Fibroblast of skin of abdomen (primary cell): ENCODE measurements around the gene TBATA.

Experiments used
- DNase-seq: peaks from one replicate; pipeline ENCODE4 v3.0.0-alpha.2; 2013

TBATA gene

GRCh38 chr10:70807556-70807955, 22.4 kb upstream of the TBATA start:
- peak; percentile 39 for DNase-seq

- DNase-seq: no peak
Measured at GRCh38 chr10:70806841-70807240, 21.7 kb upstream of the TBATA start.

GRCh38 chr10:70805619-70806215, 20.5 kb upstream of the TBATA start:
- DNase-seq: no peak

GRCh38 chr10:70804421-70804808, 19.2 kb upstream of the TBATA start:
- peak; percentile 60 for DNase-seq

- no peak for DNase-seq
Measured at GRCh38 chr10:70803775-70804420, 18.7 kb upstream of the TBATA start.

GRCh38 chr10:70801854-70802253, 16.7 kb upstream of the TBATA start:
- no peak for DNase-seq

GRCh38 chr10:70799124-70799523, 13.9 kb upstream of the TBATA start:
- DNase-seq: peak; percentile 22

GRCh38 chr10:70797840-70798239, 12.7 kb upstream of the TBATA start:
- no peak for DNase-seq

GRCh38 chr10:70795613-70796012, 10.4 kb upstream of the TBATA start:
- DNase-seq: no peak

- no peak for DNase-seq
Measured at GRCh38 chr10:70791386-70792039, 6.3 kb upstream of the TBATA start.

GRCh38 chr10:70786799-70787415, 1.7 kb upstream of the TBATA start:
- DNase-seq: peak; percentile 86

- DNase-seq: peak; percentile 49
Measured at GRCh38 chr10:70784471-70784870, 706 bp downstream of the TBATA start.

- DNase-seq: no peak
Measured at GRCh38 chr10:70784016-70784415, 1.2 kb downstream of the TBATA start.

GRCh38 chr10:70782746-70783680, 2.2 kb downstream of the TBATA start:
- no peak for DNase-seq

GRCh38 chr10:70782086-70782745, 3.0 kb downstream of the TBATA start:
- no peak for DNase-seq

GRCh38 chr10:70781461-70782051, 3.6 kb downstream of the TBATA start:
- no peak for DNase-seq

- DNase-seq: no peak
Measured at GRCh38 chr10:70780772-70781171, 4.4 kb downstream of the TBATA start.

GRCh38 chr10:70780370-70780760, 4.8 kb downstream of the TBATA start:
- no peak for DNase-seq

- no peak for DNase-seq
Measured at GRCh38 chr10:70779511-70780369, 5.4 kb downstream of the TBATA start.

GRCh38 chr10:70779088-70779487, 6.1 kb downstream of the TBATA start:
- no peak for DNase-seq
